ENCODE measurements around the gene SUMO4. TPM values are rescaled to one million over a fixed set of nuclear protein-coding genes. Genes with fewer than 3 reads are reported as not detected.

Gene SUMO4
- total RNA-seq, 2 experiments from 2014 or later: 3.7 to 4.7 TPM

DNA sequence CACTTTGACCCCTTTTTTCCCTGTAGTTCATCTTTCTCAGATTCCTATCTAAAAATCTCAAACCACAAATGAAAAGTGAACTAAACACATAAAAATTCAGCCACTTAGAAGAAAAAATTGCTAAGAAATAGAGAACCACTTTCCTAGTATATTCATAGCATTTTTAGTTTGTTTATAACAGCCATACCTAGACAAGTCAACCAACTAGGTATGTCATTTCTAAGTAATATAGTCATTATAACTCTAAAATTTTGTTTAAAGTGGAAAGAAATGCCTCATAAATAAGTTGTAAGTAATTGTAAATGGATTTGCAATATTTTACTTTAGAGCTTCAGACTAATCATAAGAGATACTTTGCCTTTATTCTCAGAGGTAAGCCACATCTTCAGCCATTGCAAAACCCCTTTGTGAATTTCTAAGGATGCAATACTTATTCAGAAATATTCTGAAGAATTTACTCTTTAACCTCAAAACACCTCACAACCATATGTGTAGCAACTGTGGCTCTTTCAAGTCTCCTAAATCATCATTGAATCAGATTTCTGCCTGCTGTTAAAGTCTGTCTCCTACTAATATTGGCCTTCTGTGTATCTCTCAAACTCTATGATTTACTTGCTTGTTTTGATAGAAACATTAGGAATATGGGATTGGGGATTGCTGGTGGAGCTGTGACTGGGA, 6.9 kb upstream of the SUMO4 start:
- H3K4me1 Mint-ChIP-seq (ENCODE audit: low read depth): peaks cover 57% of the 10 kb centered on the region
- CTCF ChIA-PET: interaction anchor here (1.4 kb wide), 1 partner anchor 38 kb away, joined by 4 read pairs; no protein-coding TSS in a partner anchor
- H3K27ac Mint-ChIP-seq: peak overlapping the region; percentile 41
- POLR2A ChIA-PET: interaction anchor here (0.6 to 0.8 kb wide), 2 partner anchors 8 to 75 kb away, joined by 3 to 6 read pairs; partner anchors contain the start of gene TAB2
- H3K9me3 Mint-ChIP-seq: peaks cover 3% of the 10 kb centered on the region
- intact Hi-C loops (cut with micrococcal nuclease): no loop called here
- no peaks in the 10 kb centered on the region for H3K27me3 Mint-ChIP-seq
- peak; percentile 47 for ATAC-seq
- H3K4me3 Mint-ChIP-seq: no peak overlapping the region
- TF ChIP-seq, protein P1, sequence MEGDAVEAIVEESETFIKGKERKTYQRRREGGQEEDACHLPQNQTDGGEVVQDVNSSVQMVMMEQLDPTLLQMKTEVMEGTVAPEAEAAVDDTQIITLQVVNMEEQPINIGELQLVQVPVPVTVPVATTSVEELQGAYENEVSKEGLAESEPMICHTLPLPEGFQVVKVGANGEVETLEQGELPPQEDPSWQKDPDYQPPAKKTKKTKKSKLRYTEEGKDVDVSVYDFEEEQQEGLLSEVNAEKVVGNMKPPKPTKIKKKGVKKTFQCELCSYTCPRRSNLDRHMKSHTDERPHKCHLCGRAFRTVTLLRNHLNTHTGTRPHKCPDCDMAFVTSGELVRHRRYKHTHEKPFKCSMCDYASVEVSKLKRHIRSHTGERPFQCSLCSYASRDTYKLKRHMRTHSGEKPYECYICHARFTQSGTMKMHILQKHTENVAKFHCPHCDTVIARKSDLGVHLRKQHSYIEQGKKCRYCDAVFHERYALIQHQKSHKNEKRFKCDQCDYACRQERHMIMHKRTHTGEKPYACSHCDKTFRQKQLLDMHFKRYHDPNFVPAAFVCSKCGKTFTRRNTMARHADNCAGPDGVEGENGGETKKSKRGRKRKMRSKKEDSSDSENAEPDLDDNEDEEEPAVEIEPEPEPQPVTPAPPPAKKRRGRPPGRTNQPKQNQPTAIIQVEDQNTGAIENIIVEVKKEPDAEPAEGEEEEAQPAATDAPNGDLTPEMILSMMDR (IDR thresholded peaks at IDR 0.05): no peak
- DNase-seq: no peak
- peaks cover 73% of the 10 kb centered on the region for H3K36me3 Mint-ChIP-seq (ENCODE audit: low read depth)

DNA sequence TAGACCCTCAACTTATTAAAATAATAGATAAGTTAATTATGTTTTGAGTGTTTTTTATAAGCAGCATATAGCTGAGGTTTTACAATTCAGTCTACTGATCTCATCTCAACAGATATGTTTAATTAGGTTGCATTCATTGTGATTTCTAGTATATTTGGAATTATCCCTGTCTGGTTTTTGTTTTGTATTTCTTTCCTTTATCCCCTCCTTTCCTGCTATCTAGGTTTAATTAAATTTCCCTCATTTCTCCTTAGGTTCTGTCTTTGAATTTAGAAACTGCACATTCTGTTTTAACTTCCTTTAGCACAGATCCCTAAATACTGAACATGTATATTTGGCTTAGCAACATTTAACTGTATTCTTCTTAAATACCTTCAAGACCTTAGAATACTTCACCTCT, 4.9 kb upstream of the SUMO4 start:
- ChIA-PET CTCF (no interaction called here), POLR2A (interaction anchor here (0.7 kb wide), 1 partner anchor 280 kb away, joined by 3 read pairs; no protein-coding TSS in a partner anchor)
- TF ChIP-seq, protein P1 (IDR thresholded peaks at IDR 0.05): no peak
- no peak for DNase-seq
- no peak for ATAC-seq
- no peak overlapping the region for H3K4me3 Mint-ChIP-seq
- peak overlapping the region; percentile 36 for H3K27ac Mint-ChIP-seq
- peaks cover 70% of the 10 kb centered on the region for H3K36me3 Mint-ChIP-seq (ENCODE audit: low read depth)
- H3K4me1 Mint-ChIP-seq (ENCODE audit: low read depth): peaks cover 48% of the 10 kb centered on the region
- H3K9me3 Mint-ChIP-seq: peaks cover 3% of the 10 kb centered on the region
- H3K27me3 Mint-ChIP-seq: no peaks in the 10 kb centered on the region
- intact Hi-C loops (cut with micrococcal nuclease): no loop called here

DNA sequence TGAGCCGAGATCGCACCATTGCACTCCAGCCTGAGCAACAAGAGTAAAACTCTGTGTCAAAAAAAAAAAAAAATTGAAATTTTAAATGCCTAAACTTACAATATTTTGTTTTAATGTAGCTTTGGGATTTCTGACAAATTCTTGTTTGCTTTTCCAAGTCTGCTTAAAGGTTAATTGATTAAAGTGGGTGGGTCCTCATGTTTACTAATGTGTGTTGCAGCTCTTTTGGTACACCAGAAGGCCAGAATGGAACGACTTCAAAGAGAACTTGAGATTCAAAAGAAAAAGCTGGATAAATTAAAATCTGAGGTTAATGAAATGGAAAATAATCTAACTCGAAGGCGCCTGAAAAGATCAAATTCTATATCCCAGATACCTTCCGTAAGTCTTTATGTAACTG, 2.7 kb upstream of the SUMO4 start:
- no peak overlapping the region for H3K4me3 Mint-ChIP-seq
- ATAC-seq: no peak
- no peaks in the 10 kb centered on the region for H3K27me3 Mint-ChIP-seq
- intact Hi-C loops (cut with micrococcal nuclease): no loop called here
- no peak overlapping the region for H3K27ac Mint-ChIP-seq
- DNase-seq: no peak
- H3K36me3 Mint-ChIP-seq (ENCODE audit: low read depth): peaks cover 70% of the 10 kb centered on the region
- H3K4me1 Mint-ChIP-seq (ENCODE audit: low read depth): peaks cover 34% of the 10 kb centered on the region
- TF ChIP-seq, protein P1 (IDR thresholded peaks at IDR 0.05): no peak
- POLR2A ChIA-PET: no interaction called here
- CTCF ChIA-PET: interaction anchor here (0.6 to 1.7 kb wide), 6 partner anchors 34 to 819 kb away, joined by 3 to 10 read pairs (median 3); no protein-coding TSS in a partner anchor
- H3K9me3 Mint-ChIP-seq: no peaks in the 10 kb centered on the region

DNA sequence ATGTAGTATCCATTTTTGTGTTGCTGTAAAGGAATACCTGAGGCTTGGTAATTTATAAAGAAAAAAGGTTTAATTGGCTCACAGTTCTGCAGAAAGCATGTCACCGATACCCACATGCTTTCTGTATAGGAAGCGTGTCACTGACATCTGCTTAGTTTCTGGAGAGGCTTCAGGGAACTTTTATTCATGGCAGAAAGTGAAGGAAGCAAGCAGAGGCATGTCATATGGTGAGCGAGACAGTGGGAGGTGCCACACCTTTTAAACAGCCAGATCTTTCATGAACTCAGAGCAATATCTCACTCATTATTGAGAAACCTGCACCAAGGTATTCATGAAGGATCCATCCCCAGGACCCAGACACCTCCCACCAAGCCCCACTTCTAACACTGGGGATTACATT, 3.5 kb downstream of the SUMO4 start:
- intact Hi-C loops (cut with micrococcal nuclease): no loop called here
- H3K4me3 Mint-ChIP-seq: no peak overlapping the region
- H3K36me3 Mint-ChIP-seq (ENCODE audit: low read depth): peaks cover 66% of the 10 kb centered on the region
- no peaks in the 10 kb centered on the region for H3K27me3 Mint-ChIP-seq
- POLR2A ChIA-PET: no interaction called here
- no peaks in the 10 kb centered on the region for H3K9me3 Mint-ChIP-seq
- ATAC-seq (peak; percentile 37), DNase-seq (no peak)
- peak overlapping the region; percentile 44 for H3K27ac Mint-ChIP-seq
- peaks cover 27% of the 10 kb centered on the region for H3K4me1 Mint-ChIP-seq (ENCODE audit: low read depth)
- CTCF ChIA-PET: no interaction called here
- TF ChIP-seq, protein P1 (IDR thresholded peaks at IDR 0.05): no peak

Data from activated CD8-positive, alpha-beta T cell treated with anti-CD3 and anti-CD28 coated beads for 36 hours (primary cell).